Activated naive CD4-positive, alpha-beta T cell treated with anti-CD3 and anti-CD28 coated beads, Interleukin-2, amount 50 U/mL, for 16 hours (primary cell): ENCODE data around the gene OSBPL7.
"Not testable (repeated sequence)": the region's sequence is repeated elsewhere in the genome, so short reads cannot be mapped to it uniquely, and the experiment has no call there.

Experiments
- DNase-seq: peaks from one replicate; pipeline ENCODE4 v3.0.0-alpha.2; 2020

Gene OSBPL7

GRCh38 chr17:47804461-47804860, 17.1 kb downstream of the OSBPL7 start:
- no peak for DNase-seq

- DNase-seq = no peak
Observed at GRCh38 chr17:47803751-47804150, 17.8 kb downstream of the OSBPL7 start.

DNA sequence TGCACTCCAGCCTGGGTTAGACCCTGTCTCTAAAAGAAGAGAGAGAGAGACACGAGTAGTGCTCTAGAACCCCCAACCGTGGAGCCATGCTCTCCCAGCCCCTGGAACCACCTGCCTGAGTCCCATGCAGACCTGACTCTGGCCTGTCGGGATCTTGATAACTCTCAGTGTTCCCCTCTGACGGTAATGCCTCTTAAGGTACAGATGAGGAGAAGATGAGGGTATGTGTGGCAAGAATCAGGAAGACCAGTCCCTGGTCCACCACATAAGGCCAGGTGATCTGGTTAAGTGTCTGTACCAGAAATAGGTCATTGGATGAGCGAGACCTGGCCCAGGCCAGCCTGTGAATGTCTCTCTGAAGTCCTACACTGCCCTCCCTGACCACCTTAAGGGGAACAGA, 18.4 kb downstream of the OSBPL7 start:
- no peak for DNase-seq

- DNase-seq = peak; percentile 67
Observed at GRCh38 chr17:47802341-47803022, 19.1 kb downstream of the OSBPL7 start.

GRCh38 chr17:47801906-47802305, 19.7 kb downstream of the OSBPL7 start:
- DNase-seq = no peak

DNA sequence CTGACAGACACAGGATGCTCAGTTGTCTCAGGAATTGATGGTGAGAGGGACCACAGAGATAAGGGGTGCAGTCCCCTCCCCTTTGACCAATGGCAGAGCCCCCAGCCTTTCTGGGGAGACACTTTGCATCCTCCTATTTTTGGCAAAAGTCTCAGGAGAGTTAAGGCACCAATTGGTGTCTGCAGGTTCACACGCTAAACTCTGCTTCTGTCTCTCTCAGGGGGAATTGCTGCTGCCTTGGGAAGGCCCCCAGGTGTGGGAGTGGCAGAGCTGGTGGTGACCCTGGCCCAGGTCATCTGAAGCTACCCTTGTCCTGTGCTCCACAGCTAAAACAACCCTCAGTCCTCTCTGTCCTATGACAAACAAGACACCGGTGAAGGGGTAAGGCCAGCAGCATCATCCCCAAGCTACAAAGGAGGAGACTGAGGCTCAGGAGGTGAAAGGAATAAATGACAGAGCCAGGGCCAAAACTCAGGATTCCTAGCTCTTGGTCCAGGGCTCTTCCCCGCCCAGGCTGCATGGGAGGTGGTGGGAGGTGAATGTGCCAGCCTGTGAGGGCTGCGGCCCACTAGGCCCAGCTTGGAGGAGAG, 20.3 kb downstream of the OSBPL7 start:
- no peak for DNase-seq

- DNase-seq = no peak
Observed at GRCh38 chr17:47800686-47801085, 20.9 kb downstream of the OSBPL7 start.

GRCh38 chr17:47797797-47798196, 23.8 kb downstream of the OSBPL7 start:
- no peak for DNase-seq

DNA sequence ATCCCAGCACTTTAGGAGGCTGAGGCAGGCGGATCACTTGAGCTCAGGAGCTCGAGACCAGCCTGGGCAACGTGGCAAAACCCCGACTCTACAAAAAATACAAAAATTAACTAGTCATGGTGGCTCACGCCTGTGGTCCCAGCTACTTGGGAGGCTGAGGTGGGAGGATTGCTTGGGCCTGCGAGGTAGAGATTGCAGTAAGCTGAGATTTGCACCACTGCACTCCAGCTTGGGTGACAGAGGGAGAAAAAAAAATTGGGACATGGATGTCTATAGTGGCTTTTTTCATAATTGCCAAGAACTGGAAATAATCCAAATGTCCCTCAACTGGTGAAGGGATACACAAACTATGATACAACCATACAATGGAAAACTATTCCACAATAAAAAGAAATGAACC, 28.6 kb downstream of the OSBPL7 start:
- DNase-seq = no peak

- no peak for DNase-seq
Observed at GRCh38 chr17:47792457-47792856, 29.1 kb downstream of the OSBPL7 start.

DNA sequence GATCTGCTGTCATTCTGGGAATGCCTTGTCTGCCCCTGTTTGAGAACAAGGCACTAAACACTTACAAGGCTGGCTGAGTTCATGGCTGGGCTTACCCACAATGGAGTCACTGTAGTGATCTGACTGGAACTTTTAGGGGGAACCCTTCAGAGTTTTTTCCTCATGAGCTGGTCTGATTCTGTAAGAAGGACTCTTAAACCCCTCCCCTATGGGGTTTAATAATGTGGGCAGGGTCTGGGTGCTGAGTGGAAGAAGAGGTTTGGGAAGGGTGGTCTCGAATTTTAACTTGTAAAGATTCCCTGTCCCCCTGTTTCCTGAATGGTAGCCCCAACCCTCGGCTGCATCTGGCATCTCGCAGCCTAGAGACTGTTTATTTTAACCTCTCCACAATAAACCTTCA, 30.6 kb downstream of the OSBPL7 start:
- no peak for DNase-seq

- peak; percentile 58 for DNase-seq
Observed at GRCh38 chr17:47789611-47790561, 31.7 kb downstream of the OSBPL7 start.

DNA sequence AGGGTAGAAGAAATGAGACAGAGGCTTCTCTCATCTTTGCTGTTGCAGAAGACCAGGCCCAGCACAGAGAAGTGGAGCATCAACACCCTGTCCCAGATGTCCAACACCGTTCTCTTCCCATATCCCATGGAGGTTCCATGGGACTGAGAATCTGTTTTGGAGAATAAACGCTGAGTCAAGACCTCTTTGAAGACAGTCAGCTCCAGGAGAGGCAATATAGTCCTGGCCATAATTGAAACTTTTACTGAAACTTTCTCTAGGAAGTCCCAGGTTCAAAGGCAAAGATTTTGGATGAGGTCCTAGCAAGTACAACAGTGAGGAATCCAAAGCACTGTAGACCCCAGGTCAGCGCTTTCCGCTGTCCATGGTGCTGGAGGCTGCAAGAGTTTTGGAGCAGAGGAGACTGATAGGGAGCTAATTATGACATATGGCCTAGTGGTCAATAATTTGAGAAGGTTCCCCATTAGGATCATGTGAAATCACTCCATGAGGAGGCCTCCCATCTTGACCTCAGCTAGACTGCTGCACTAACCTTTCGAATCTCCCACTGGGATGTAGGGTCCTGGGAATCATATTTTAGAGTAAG, 36.0 kb downstream of the OSBPL7 start:
- no peak for DNase-seq

DNA sequence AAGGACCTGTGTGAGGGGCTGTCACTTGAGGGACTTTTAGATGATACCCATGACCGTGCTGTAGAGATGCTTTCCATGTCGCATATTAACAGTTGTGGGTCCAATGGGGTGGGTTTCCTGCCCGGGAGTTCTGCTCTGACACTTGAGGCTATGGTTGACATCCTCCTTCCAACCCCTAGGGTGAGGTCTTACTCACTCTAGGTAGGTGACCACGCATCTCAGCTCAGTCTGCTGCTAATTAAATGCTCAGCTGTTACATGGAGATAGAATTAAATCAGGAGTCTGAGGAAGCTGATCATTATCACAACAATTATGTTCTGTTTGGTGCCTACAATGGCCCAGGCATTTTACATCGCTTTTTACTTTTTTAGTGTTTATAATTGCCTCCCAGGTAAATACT, 40.2 kb downstream of the OSBPL7 start:
- no peak for DNase-seq

GRCh38 chr17:47778184-47778635, 43.4 kb downstream of the OSBPL7 start:
- no peak for DNase-seq

- peak; percentile 27 for DNase-seq
Observed at GRCh38 chr17:47776330-47777197, 45.0 kb downstream of the OSBPL7 start.

DNA sequence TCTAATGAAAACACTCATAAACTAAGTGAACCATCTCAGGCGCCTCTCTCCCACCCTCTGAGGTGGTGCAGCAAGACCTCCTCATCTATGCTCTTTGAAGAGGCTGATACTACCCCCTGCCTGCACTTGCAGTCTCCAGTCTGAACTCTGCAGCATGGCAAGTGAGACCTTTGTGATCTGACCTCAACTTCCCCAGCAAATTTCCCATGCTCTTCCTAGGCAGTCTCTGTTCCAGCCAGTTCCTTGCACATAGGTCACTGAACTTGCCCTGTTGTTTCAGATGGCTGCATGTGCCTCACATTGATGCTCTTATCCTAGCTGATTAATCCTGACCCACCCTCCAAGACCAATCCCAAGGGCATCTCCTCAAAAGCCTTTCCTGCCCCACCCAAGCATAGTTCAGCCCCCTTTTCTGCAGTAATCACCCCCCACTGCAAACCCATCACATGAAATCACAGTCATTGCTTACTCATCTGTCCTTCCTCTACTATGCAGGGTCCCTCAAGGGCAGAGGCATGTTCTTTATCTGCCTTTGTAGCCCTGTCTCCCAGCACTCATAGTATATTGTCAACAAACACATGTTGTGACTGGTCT, 46.5 kb downstream of the OSBPL7 start:
- DNase-seq = no peak

DNA sequence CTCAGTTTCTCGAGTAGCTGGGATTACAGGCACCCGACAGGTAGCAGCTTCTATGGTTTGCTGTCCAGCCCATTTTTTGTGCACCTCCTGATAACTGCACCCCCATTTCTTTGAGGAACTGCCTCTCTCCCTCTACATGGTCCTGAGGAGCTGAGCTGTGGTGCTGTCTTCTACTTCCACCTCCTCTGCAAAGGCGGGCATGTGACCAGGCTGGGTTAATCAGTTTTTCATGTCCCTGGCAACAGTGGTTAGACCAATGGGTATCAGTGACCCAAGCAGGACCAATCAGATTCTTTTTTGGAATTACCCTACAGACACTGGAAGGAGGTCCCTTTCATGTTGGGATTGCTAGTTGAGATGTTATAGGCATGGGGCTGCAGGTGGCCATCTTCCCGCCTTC, 47.3 kb downstream of the OSBPL7 start:
- no peak for DNase-seq

DNA sequence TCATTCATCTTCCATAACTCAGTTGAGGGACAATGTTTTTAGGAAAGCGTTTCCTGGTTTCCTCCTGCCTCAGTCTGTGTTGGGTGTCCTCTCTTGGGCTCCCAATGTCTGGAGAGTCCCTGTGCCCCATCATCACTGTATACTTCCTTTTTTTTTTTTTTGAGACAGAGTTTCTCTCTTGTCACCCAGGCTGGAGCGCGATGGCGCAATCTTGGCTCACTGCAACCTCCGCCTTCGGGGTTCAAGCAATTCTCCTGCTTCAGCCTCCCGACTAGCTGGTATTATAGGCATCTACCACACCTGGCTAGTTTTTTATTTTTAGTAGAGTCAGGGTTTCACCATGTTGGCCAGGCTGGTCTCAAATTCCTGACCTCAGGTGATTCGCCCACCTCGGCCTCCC, 47.9 kb downstream of the OSBPL7 start:
- DNase-seq = not testable (repeated sequence)

DNA sequence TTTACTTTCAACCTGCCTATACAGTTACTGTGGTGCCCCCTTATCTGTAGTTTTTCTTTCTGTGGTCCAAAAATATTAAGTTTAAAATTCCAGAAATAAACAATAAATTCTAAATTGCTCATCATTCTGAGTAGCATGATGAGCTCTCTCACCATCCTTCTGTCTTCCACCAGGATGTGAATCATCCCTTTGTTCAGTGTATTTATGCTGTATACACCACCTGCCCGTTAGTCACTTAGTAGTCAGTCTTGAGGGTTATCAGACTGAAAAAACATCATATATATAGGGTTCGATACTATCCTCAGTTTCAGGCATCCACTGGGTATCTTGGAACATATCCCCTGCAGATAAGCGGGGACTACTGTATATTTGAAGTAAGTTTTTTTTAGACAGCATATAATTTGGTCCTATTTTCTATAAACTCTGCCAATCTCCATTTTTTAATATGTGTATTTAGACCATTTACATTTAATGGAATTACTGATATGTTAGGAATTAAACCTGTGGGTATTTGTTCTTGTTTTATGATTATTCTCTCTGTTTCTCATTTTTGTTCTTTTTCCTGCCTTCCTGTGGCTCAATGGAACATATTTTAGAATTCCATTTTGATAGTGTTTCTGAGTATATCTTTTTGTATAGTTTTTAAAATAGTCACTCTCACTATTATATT, 57.5 kb downstream of the OSBPL7 start:
- DNase-seq = no peak

DNA sequence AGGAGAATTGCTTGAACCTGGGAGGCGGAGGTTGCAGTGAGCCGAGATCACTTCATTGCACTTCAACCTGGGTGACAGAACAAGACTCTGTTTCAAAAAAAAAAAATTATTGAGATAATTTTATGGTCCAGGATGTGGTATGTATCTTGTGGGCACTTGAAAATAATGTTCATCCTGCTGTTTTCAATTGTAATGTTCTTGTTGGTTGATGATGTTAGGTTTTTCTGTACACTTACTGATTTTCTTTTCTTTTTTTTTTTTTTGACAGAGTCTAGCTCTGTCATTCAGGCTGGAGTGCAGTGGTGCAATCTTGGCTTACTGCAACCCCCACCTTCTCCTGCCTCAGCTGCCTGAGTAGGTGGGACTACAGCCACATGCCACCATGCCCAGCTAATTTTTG, 58.9 kb downstream of the OSBPL7 start:
- DNase-seq = no peak
